Ishikawa (cell line): ENCODE data around the gene LRRC26.

Experiments used
- CEBPB ChIP-seq: IDR thresholded peaks from 2 replicates; pipeline ENCODE4 v1.6.1; 2012
- CREB1 ChIP-seq: IDR thresholded peaks from 2 replicates; pipeline ENCODE4 v1.6.1; 2012; ENCODE audit warnings: low read depth
- EGR1 ChIP-seq: IDR thresholded peaks from 2 replicates; pipeline ENCODE4 v1.6.1; 2012
- TAF1 ChIP-seq: IDR thresholded peaks from 2 replicates; pipeline ENCODE4 v1.6.1; 2012; ENCODE audit warnings: low read depth, mild to moderate bottlenecking
- TEAD4 ChIP-seq: IDR thresholded peaks from 2 replicates; pipeline ENCODE4 v1.6.1; 2012
- YY1 ChIP-seq: IDR thresholded peaks from 2 replicates; pipeline ENCODE4 v1.6.1; 2012; ENCODE audit warnings: low read depth
- TF ChIP-seq, protein P1 (sequence below): IDR thresholded peaks from 2 replicates; pipeline ENCODE4 v1.6.1; 2012; ENCODE audit warnings: low read depth, mild to moderate bottlenecking

GRCh38 chr9:137138058-137138721, 31.7 kb downstream of the LRRC26 start:
- TF ChIP-seq YY1, result no peak
- TF ChIP-seq EGR1, result no peak
- TF ChIP-seq CREB1, result no peak
- no peak for TF ChIP-seq TAF1
- no peak for TF ChIP-seq CEBPB
- TF ChIP-seq, protein P1, sequence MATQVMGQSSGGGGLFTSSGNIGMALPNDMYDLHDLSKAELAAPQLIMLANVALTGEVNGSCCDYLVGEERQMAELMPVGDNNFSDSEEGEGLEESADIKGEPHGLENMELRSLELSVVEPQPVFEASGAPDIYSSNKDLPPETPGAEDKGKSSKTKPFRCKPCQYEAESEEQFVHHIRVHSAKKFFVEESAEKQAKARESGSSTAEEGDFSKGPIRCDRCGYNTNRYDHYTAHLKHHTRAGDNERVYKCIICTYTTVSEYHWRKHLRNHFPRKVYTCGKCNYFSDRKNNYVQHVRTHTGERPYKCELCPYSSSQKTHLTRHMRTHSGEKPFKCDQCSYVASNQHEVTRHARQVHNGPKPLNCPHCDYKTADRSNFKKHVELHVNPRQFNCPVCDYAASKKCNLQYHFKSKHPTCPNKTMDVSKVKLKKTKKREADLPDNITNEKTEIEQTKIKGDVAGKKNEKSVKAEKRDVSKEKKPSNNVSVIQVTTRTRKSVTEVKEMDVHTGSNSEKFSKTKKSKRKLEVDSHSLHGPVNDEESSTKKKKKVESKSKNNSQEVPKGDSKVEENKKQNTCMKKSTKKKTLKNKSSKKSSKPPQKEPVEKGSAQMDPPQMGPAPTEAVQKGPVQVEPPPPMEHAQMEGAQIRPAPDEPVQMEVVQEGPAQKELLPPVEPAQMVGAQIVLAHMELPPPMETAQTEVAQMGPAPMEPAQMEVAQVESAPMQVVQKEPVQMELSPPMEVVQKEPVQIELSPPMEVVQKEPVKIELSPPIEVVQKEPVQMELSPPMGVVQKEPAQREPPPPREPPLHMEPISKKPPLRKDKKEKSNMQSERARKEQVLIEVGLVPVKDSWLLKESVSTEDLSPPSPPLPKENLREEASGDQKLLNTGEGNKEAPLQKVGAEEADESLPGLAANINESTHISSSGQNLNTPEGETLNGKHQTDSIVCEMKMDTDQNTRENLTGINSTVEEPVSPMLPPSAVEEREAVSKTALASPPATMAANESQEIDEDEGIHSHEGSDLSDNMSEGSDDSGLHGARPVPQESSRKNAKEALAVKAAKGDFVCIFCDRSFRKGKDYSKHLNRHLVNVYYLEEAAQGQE, result no peak
- TF ChIP-seq TEAD4, result no peak
